GM12864 (cell line): ENCODE data around the gene MAGEA11.
"Not testable (repeated sequence)": the region's sequence is repeated elsewhere in the genome, so short reads cannot be mapped to it uniquely, and the experiment has no call there.

Experiments used
- DNase-seq: peaks from one replicate; pipeline ENCODE4 v3.0.0-alpha.2; 2011; ENCODE audit warnings: low read depth
- H3K4me3 ChIP-seq: 2 replicates; pipeline ENCODE4 v1.5.1; 2011; ENCODE audit warnings: mild to moderate bottlenecking, low read depth, low read length, control low read depth
- CTCF ChIP-seq: IDR thresholded peaks from 2 replicates; pipeline ENCODE4 v1.5.1; 2011; ENCODE audit warnings: low read depth, mild to moderate bottlenecking, moderate library complexity, low read length, control low read depth, inconsistent platforms; ENCODE audit errors: missing control alignments

Gene MAGEA11

GRCh38 chrX:149711545-149712236, at the start of gene MAGEA11:
TSS of gene MAGEA11 (plus strand) at chrX:149712060. CDS start at chrX:149713160, 1,100 bp downstream.
- no peak for DNase-seq
- no peak for TF ChIP-seq CTCF
- H3K4me3 ChIP-seq, result no peak within 1 kb of the TSS

- DNase-seq, H3K4me3 ChIP-seq: not testable (repeated sequence)
Measured at GRCh38 chrX:149675088-149675487, 36.8 kb upstream of the MAGEA11 start.

- not testable (repeated sequence) for H3K4me3 ChIP-seq, DNase-seq
Measured at GRCh38 chrX:149675554-149675953, 36.3 kb upstream of the MAGEA11 start.

- DNase-seq, H3K4me3 ChIP-seq: not testable (repeated sequence)
Measured at GRCh38 chrX:149679164-149679678, 32.6 kb upstream of the MAGEA11 start.

- no peak for TF ChIP-seq CTCF
- H3K4me3 ChIP-seq, result no peak overlapping the region
- DNase-seq, result no peak
Measured at GRCh38 chrX:149681182-149681581, 30.7 kb upstream of the MAGEA11 start.

GRCh38 chrX:149682031-149682430, 29.8 kb upstream of the MAGEA11 start:
- H3K4me3 ChIP-seq, result no peak overlapping the region
- no peak for TF ChIP-seq CTCF
- DNase-seq, result no peak

- TF ChIP-seq CTCF, result no peak
- DNase-seq, result no peak
- no peak overlapping the region for H3K4me3 ChIP-seq
Measured at GRCh38 chrX:149682956-149683947, 28.6 kb upstream of the MAGEA11 start.

- H3K4me3 ChIP-seq, result no peak overlapping the region
- TF ChIP-seq CTCF, result no peak
- no peak for DNase-seq
Measured at GRCh38 chrX:149683966-149684730, 27.7 kb upstream of the MAGEA11 start.
